Measurements from ENCODE around the gene PRG2.

The PRG2 gene

DNA sequence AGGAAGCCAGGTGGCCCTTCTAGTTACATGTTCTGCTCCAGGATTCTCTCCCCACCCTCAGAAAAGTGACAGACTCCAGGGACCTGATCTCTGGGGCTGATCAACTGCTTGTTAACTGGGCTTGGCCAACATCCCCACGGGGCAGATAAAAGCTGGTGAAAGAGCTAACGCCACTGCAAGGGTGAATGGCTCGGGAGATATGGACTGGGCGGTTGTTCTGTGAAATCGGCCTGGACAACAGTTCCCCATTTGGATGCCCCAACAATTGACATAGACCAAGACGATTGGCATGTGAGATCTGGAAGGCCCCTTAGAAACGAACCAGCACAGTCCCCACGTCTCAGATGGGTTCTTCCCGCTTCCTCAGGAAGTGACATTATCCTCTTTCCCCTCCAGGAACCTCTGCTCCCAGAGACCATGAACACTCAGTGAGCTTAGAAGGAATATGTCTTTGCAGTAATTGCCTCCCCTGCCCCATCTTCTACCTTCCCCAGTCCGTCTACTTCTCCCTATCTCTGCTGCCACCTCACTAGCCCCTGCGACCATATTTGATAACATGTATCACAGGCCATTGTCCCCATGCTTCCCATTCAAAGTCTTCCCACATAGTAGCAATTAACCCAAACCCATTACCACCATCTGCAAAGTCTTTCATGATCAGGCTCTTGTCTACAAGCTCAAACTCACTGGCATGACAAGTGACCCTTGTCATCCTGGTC lies 5.6 kb upstream of the PRG2 start:
- no peak for DNase-seq

- no peak for DNase-seq
These were observed 3.9 kb upstream of the PRG2 start for GRCh38 chr11:57394203-57394965.

DNA sequence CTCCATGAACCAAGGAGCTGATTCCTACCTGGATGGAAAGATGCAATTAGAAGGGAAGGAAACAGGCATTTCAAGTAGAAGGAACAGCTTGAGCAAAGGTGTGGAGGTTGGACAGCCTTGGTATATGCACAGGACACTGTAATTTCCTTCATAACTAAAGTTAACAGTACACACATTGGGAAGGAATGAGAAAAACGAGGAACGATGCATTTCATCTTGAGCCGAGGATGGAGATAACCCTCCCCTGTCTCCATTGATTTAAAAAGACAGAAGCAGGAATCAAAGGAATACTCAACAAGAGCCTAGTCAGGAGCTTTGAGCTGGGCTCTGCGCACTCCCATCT lies 2.3 kb upstream of the PRG2 start:
- DNase-seq = no peak

- no peak for DNase-seq
These were observed 1.8 kb upstream of the PRG2 start for GRCh38 chr11:57392066-57392762.

GRCh38 chr11:57391539-57391938 lies 1.1 kb upstream of the PRG2 start:
- no peak for DNase-seq

GRCh38 chr11:57391111-57391510 lies 661 bp upstream of the PRG2 start:
- DNase-seq = no peak

- no peak for DNase-seq
These were observed 3.0 kb downstream of the PRG2 start for GRCh38 chr11:57387289-57388030.

DNA sequence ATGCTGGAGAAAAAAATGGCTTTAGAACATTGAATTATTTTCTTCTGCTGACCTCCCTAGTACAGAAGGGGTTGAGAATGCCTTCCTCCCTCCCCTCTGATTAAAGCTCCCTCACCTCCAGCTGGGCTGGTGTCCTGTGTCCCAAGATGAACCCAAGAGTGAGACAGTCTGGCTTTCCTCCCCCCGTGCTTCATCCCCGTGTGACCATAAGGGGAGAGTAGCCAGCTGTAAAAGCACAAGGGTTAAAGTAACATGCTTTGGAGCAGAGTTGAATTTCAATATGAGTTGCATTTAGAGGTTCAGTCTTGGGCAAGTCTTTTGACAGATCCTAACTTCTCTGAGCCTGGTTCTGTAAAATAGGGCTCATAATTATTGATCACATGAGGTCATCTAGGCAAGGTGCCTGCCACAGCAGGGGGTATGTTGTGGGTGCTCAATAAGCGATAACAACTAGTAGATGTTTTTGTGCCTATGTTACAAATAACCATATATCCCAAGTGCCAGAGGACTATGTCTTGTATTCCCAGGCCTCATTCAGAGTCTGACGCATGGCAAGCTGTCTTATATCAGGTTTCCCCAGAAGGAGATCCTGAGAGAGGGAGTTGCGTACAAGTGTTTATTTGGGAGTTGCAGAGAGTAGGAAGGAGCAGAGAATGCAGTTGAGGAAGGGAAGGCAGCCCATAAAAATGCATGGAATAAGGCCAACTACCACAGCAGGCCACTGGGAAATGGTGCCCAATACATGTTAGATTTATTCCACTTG lies 4.1 kb downstream of the PRG2 start:
- no peak for DNase-seq

GRCh38 chr11:57380975-57381374 lies 9.5 kb downstream of the PRG2 start, which contains the start of gene PRG3:
TSS of gene PRG3 (minus strand) at chr11:57381150. CDS start at chr11:57380708, 442 bp downstream.
- DNase-seq = no peak

DNA sequence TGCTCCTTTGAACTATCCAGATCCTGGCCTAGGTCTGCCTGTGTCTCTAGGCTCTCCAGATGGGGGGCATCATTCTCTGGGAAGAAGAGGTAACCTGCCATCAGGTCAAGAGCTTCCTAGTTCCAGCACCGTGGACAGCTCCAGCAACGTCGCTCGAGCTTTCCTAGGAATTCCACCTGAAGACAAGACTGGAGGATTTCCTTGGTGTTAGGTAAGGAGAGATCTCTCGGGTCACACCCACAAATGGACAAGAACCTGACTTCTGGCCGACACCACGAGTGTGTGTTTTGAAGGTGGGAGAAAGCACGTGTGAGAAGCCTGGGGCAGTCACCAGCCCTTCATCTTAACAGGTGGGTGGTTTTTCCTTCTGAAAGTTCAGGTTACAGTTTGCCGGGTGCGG lies 10.7 kb downstream of the PRG2 start:
- no peak for DNase-seq

GRCh38 chr11:57378186-57378585 lies 12.3 kb downstream of the PRG2 start:
- no peak for DNase-seq

DNA sequence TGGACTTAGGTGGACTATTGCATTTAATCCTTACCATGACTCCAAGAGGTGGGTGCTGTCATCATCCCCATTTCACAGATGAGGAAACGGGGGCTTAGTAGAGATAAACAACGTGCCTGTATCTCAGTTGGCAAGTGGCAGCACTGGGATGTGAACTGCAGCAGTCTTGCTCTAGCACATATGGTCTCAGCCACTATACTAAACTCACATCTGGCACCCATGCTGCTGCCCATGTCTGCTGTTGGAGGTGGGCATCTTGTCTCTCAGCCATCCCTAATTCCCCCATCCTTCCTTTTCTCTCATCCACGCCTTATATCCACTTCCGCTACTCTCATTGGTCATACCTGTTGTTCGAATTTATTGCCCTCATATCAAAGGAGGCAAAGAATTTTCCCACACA lies 13.3 kb downstream of the PRG2 start:
- no peak for DNase-seq

DNA sequence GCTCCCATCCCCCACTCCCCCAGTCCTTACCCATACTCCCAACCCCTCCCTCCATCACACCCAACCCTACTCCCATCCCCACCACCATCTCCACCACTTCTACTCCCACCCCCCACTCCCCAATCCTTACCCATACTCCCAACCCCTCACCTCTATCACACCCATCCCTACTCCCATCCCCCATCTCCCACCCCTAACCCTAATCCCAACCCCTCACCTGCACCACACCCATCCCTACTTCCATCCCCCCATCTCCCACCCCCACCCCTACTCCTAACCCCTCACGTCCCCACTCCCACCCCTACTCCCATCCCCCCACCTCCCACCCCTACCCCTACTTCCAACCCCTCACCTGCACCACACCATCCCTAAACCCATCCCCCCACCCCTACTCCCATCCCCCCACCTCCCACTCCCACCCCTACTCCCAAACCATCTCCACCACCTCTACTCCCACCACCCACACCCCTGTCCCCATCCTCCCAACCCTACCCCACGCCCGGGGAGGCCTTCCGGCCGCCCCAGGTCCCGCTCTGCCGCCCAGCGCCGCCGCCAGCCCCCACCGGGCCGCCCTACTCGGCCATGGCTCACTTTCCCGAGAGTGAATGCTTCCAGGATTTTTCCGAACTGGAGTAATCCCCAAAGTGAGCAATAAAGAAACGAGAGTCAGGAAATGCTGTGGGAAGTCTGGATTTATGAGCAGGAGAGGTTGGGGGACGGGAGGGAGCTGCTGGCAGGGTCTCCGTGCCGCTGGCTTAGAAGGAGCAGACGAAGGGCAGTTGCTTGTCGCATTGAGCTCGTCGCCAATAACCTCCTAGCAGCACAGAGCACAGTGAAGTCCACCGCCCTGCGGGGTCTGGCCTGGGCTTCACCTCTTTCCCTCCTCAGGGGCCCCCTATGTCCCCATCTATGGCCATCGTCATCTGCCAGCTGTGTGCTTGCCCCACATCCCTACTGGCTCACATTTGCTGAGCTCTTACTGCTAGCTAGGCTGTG lies 14.1 kb downstream of the PRG2 start:
- DNase-seq = no peak

- DNase-seq = no peak
These were observed 15.0 kb downstream of the PRG2 start for GRCh38 chr11:57375490-57375889.

DNA sequence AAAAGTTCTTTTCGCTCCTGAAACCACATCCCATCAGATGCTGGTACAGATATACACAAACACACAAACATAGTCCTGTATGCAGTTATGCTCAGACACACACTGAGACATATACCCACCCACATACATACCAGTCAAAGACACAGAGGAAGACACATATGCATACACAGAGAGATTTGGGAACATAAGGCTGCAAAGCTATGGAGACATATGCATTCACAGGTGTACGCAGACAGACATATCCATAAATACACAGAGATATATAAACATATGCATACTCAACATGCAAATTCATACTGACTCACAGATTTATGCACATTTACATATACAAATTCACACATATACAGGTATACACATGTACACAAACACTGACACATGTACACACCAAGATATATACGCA lies 15.5 kb downstream of the PRG2 start:
- DNase-seq = no peak

DNA sequence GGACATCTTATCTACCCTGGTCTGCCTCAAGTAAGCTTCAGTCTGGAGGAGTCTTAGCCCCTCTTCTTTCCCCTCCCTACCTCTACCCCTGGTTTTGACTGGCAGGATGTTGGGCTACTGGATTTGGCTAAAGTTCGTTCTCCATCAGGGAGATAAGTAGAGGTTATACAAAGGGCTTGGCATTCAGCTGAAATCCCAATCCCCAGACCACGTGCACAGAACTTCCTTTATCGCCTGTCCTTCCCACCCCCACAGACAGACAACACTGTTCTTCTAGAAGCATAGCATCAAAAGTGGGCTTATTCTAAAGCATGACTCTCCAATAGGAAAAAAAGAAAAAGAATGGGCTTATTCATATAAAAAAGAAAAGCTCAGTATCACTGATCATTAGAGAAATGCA lies 17.3 kb downstream of the PRG2 start:
- no peak for DNase-seq

- DNase-seq = no peak
These were observed 19.5 kb downstream of the PRG2 start for GRCh38 chr11:57370941-57371340.

- DNase-seq = no peak
These were observed 20.2 kb downstream of the PRG2 start for GRCh38 chr11:57370251-57370650.

- DNase-seq = no peak
These were observed 21.6 kb downstream of the PRG2 start for GRCh38 chr11:57368845-57369232.

DNA sequence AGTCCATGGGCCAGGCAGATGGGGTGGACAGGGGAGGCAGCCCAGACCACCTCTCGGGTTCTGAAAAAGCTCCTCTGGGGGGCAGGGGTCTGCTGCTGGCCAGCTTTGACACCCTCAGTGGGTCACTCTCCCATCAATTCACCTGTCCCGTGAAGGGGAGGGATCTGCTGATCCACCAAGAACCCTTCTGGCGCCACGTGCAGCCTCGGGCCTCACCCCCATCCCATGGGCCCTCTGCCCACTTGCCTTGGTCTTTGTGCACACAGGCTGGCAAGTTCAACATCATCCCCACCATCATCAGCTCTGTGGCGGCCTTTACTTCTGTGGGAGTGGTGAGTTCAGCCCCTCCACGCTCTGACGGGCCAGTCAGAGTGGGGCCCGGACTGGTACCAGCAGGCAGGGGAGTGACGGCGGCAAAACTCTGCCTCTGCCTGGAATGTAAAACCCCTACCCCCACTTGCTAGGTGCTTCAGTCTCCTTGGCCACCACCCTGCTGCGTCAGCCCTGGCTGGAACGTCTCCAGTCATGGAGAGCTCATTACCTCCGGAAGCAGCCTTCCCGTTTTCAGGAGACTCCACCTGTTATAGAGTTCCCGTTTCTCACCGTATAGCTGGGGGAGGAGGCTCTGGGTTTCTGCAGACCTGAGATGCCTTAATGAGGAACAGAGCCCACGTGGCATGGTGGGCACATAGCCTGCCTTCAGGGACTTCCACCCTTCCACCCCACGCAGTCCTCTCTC lies 22.2 kb downstream of the PRG2 start:
- no peak for DNase-seq

Measured in activated CD4-positive, alpha-beta T cell treated with anti-CD3 and anti-CD28 coated beads, Interleukin-2, amount 50 U/mL, for 4 hours (primary cell).